Fibroblast of skin of back (primary cell): ENCODE data around the gene CDR2.
"Not testable (repeated sequence)": the region's sequence is repeated elsewhere in the genome, so short reads cannot be mapped to it uniquely, and the experiment has no call there.

Experiments used
- DNase-seq: peaks from one replicate; pipeline ENCODE4 v3.0.0-alpha.2; 2013

Gene CDR2

DNA sequence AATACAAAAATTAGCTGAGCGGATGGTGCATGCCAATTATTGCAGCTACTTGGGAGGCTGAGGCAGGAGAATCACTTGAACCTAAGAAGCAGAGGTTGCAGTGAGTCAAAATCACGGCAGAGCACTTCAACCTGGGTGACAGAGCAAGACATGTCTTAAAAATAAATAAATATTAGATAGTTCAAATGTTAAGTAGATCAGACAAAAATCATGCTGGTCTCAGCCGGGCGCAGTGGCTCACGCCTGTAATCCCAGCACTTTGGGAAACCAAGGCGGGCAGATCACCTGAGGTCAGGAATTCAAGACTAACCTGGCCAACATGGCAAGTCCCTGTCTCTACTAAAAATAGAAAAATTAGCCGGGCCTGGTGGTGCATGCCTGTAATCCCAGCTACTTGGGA, 73.0 kb downstream of the CDR2 start:
- DNase-seq, result not testable (repeated sequence)

DNA sequence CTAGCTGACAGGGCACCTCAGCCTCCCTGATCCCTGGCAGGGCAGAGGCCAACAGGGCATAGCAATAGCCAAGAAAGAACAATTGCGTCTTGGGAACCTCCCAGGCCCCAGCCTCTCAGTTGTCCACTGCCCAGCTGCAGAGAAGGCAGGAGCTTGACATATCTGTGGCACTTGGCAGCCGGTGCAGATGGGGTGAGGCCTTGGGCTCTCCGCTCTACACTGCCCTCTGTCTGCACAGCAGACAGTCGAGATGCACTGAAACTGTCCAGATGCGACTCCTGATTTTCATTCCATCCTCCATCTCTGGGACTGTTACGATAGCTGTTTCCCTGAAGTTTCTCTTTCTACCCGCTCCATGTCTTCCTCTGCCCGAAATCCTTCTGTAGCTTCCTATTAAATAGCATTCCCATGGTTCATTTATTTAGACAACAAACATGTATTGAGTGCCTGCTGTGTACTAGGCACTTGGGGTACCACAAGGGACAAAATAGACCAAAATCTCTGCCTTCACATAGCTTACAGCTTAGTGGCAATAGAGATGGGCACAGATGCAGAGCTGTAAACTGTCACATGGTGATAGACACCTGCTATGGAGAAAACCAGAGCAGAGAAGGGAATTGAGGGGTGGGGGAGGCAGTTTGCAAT, 73.9 kb downstream of the CDR2 start:
- peak; percentile 61 for DNase-seq

DNA sequence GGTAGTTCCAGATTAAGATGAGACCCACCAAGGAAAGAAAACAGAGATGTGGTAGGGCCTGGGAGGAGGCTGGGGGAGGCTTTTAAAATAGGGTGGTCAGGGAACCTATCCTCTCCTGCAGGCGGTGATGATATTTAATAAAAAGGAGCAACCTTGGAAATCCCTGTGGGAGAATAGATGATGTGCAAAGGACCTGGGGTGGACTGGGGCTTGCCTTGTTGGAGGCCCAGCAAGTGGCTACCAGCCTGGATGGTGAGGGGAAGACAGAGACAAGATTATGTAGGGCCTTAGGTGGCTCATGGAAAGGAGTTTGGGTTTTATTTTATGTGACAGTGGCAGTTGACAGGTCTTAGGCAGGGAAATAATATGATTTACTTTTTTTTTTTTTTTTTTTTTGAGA, 75.4 kb downstream of the CDR2 start:
- DNase-seq, result no peak

DNA sequence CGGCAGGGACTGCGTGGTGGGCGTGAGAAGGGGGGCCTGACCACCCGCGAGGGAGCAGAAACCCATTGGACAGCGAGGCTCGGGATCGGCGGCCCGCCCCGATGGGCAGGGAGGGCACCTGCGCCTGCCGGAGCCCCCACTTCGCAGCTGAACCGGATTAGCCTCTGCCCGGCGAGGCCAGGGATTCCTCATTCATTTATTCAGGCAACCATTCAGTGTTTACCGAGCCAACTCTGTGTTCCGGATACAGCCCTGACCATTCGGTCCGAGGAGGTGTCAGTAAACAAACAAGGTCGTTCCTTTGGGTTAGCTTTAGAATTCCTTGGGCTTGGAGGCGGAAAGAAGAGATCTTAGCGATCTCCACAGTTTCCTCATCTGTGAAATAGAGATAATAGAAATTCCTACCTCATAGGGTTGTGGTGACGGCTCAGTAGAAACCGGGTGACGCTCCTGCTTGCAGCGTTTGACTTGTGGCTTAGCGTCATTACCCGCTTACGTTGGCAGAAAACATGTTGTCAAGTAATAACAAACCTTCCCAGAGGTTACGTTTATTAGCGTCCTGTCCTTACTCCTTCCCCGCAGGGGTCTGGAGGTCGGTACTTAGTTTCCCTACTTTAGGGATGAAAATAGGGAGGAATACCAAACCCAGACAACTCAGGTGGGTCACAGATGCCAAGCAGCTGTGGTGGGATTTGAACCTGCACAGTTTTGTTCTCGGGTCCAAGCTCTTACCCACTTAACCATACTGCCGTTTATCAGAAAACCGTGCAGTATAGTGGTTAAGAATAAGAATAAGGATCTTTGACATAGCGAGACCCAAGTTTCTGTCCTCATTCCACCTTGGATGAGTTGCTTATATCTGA, 76.3 kb downstream of the CDR2 start:
- DNase-seq, result peak; percentile 97

DNA sequence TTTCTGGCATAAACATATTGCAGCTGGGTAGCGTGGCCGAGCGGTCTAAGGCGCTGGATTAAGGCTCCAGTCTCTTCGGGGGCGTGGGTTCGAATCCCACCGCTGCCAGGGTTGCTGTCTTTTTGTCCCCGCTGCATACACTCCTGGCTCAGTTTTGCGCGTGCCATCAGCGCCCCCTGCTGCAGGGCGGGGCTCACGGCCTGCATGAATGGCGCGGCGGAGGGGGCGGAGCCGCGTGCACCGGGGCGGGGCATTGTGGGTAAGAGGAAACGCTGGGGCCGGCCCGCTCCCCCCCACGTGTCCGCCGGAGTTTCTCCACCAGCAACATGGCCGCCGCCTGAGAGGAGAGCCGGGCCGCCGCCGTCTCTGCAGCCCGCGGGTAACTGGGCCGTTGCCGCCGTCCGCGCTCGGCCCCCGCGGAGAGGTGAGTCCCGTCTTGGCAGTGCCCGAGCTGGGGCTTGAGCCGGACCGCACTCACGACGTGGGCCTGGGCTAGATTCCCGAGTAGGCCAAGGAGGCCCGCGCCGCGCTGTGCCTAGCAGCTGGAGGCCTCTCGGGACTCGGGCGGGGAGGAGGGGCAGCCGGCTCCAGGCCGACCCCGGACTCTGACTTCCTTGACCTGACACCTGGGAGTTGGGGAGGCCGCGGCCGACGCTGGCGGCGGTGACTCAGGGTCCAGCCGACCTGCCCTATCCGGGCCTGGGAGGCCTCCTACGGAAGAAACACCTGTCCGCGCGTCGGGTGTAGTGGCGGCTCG, 77.1 kb downstream of the CDR2 start, which contains the start of gene POLR3E:
TSS of gene POLR3E (plus strand) at position 296 of the 757 bp plus-strand sequence. CDS start 5,560 bp downstream, outside the sequence.
- peak; percentile 96 for DNase-seq

DNA sequence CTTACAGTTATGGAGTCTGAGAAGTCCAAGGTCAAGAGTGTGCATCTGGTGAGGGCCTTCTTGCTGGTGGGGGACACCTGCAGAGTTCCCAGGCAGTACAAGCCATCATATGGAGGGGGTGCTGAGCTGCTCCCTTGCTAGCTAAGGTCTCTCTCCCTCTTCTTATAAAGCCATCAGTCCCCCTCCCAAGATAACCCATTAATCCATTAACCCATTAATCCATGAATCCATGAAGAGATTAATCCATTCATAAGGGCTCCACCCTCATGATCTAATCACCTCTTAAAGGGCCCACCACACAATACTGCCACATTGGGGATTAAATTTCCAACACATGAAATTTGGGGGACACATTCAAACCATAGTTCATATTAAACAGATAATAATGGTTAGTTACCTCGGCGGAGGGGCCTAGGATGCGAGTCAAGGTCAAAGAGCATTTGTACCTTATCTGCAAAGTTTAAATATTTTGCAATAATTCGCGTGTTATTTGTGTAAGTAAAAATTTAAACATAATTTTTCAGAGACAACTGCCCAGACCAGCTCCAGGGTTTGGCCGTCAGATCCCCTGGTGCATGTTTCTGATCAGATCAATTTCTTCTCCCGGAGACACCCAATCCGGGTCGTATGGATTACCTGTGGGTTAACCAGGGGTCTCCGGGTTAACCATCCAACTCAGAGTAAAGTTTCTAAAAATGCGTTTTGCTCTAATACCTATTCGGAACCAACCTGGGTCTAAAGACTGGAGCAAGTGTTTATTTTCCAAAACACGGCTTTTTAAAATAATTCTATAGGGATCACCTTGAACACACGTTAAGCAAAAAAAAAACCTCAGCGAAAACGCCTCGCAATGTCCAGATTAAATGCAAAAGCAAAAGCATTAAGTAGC, 78.0 kb downstream of the CDR2 start:
- no peak for DNase-seq
